D721Med (cell line): ENCODE measurements around the gene SRD5A1.

ENCODE experiments used
- DNase-seq: peaks from one replicate; pipeline ENCODE4 v3.0.0; 2011; ENCODE audit warnings: low spot score; ENCODE audit not compliant: insufficient read length
- FAIRE-seq: peaks from 2 replicates; lab custom pipeline; 2011; peaks lifted over from hg19 to GRCh38; lab: Jason Lieb, UNC
- TF ChIP-seq, protein P1 (sequence below): IDR thresholded peaks from 2 replicates; pipeline ENCODE4 v1.5.1; 2012; ENCODE audit warnings: mild to moderate bottlenecking, control low read depth; ENCODE audit not compliant: insufficient read depth; ENCODE audit errors: missing control alignments

SRD5A1 gene

DNA sequence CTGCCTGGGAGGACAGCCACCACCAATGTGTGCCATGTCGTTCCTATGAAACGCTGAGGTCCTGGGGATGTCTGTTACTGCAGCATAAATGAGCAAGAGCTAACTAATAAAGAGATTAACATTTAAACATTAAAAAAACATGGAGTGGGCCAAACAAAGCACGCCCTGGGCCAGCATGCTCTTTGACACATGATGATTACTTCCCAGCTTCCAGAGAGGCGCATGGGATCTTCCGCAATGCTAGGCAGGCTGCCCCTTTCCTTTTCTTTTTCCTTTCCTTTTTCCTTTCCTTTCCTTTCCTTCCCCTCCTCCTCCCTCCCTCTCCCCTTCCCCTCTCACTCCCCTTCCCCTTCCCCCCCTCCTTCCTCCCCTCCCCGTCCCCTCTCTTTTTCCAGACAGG lies 69.4 kb downstream of the SRD5A1 start:
- TF ChIP-seq, protein P1, sequence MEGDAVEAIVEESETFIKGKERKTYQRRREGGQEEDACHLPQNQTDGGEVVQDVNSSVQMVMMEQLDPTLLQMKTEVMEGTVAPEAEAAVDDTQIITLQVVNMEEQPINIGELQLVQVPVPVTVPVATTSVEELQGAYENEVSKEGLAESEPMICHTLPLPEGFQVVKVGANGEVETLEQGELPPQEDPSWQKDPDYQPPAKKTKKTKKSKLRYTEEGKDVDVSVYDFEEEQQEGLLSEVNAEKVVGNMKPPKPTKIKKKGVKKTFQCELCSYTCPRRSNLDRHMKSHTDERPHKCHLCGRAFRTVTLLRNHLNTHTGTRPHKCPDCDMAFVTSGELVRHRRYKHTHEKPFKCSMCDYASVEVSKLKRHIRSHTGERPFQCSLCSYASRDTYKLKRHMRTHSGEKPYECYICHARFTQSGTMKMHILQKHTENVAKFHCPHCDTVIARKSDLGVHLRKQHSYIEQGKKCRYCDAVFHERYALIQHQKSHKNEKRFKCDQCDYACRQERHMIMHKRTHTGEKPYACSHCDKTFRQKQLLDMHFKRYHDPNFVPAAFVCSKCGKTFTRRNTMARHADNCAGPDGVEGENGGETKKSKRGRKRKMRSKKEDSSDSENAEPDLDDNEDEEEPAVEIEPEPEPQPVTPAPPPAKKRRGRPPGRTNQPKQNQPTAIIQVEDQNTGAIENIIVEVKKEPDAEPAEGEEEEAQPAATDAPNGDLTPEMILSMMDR = no peak
- FAIRE-seq = no peak
- no peak for DNase-seq

DNA sequence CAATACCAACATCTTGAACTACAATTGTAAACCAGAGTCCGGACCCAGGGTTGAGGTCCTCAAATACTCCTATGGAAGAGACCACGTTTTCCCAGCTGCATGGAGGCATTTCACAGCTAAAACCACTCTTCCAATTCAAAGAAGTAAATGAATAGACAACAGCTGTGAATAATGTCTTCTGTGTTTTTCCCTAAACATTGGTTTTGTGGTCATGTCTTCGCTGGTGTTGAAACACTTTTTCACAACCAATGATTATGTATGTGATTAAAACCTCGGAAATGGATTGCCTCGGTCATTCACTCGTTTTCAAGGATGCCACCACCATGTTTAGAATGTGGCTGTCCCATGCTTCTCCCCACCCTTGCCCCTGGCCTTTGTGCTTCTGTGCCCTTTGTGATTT lies 70.6 kb downstream of the SRD5A1 start:
- DNase-seq (no peak), FAIRE-seq (no peak)
- TF ChIP-seq, protein P1 = no peak

DNA sequence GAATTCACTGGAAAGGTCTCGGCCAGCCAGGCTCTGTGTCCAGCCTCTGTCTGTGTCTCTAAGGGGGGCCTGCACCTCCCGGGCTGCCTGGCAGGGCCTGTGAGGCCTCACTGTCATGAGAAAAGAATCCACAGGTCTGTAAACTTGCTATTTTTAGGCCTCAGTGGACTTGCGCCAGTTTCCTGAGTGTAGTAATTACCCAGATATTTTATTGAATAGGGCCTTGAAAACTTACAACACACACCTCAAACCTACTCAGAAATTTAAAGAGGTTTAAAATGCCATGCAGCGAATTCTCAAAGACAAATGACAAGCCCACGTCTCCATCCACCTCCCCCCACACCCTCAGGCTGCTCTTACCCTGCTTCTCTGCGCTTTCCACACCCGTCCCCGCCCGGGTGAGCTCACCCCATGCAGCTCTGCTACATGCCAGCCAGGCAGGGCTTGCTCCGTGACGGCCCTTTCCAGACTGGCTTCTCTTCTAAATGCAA lies 71.2 kb downstream of the SRD5A1 start:
- DNase-seq (no peak), FAIRE-seq (no peak)
- TF ChIP-seq, protein P1 = no peak

DNA sequence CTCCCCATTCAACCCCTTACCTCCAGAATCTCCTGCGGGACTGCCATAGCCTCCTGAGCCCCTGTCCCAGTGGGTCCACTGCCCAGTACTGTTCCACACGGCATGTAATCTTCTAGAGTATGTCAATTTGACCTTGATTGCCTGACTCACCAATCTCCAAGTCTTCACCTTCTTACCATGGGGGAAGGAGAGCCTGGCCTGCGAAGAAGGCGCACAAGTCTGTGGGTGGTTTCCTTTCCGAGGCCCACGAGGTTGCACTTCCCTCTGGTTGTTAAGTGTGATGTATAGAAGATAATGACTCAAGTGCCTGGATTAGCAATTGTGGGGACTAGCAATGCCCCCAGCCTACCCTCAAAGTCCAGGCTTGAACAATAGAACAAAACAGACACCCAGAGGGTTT lies 71.8 kb downstream of the SRD5A1 start:
- TF ChIP-seq, protein P1 = no peak
- FAIRE-seq (no peak), DNase-seq (no peak)

GRCh38 chr5:6705959-6706358 lies 72.7 kb downstream of the SRD5A1 start:
- DNase-seq (no peak), FAIRE-seq (no peak)
- TF ChIP-seq, protein P1 = no peak

- DNase-seq = no peak
- FAIRE-seq = no peak
- TF ChIP-seq, protein P1 = no peak
Observed at GRCh38 chr5:6707852-6708251, 74.6 kb downstream of the SRD5A1 start.

GRCh38 chr5:6708814-6709213 lies 75.6 kb downstream of the SRD5A1 start:
- TF ChIP-seq, protein P1 = no peak
- DNase-seq = no peak
- no peak for FAIRE-seq
